GM18519 (cell line): Measurements from ENCODE around the gene GSTO2.

Experiments
- ATAC-seq: cut with Tn5 transposase; IDR thresholded peaks from one replicate; pipeline ENCODE4 v1.9.1; 2021; ENCODE audit warnings: mild to moderate bottlenecking, moderate library complexity; ENCODE audit not compliant: unreplicated experiment, low FRiP score

The GSTO2 gene

DNA sequence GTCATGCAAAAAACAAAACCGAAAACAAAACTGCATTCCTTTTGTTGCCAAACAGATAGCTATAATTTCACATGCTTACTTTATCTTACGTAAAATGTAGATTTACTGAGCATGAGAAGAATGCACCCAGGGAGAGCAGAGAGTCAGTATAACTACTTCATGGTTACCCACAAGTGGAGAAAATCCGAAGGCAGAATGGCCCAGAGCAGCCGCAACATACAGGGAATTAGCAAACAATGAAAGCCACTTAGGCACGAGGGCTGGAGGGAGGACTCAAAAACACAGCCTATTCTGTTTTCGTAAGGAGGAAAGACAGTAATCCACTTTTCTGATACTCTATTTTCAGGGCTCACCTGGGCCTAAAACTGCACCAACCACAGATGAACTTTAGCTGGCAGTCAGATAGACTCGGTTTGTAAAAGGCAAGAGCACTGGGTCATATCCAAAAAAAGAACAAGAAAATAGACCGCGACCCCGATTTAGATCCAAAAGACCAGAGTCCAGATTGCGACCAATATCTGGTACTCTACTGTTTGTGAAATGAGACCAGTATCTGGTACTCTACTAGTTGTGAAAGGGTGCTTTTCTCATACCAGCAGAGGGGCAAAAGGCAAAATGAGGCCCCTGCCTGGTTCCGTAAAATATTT, 68.0 kb downstream of the GSTO2 start:
- ATAC-seq = peak; percentile 22

DNA sequence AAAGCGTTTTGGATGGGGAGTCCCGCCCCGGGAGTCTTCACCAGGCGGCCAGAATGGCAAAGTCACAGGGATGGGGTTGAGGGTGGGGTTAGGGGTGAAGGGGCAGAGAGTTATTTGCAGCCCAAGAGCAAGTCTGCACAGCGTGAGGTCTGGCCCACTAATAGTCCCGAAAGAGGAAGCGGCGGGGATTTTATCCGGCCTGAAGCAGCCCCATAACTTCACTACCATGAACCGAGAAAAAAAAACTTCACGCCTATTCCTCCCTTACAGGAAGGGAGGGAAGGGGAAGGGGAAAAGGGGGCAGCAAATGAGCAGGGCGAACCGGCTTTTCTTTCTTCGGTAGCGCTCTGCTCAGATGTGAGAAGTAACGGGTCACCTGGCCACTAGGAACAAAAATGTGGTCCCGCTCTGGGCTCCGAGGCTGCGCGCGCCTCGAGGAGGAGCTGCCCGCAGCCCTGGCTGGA, 68.6 kb downstream of the GSTO2 start:
- ATAC-seq = peak; percentile 25

DNA sequence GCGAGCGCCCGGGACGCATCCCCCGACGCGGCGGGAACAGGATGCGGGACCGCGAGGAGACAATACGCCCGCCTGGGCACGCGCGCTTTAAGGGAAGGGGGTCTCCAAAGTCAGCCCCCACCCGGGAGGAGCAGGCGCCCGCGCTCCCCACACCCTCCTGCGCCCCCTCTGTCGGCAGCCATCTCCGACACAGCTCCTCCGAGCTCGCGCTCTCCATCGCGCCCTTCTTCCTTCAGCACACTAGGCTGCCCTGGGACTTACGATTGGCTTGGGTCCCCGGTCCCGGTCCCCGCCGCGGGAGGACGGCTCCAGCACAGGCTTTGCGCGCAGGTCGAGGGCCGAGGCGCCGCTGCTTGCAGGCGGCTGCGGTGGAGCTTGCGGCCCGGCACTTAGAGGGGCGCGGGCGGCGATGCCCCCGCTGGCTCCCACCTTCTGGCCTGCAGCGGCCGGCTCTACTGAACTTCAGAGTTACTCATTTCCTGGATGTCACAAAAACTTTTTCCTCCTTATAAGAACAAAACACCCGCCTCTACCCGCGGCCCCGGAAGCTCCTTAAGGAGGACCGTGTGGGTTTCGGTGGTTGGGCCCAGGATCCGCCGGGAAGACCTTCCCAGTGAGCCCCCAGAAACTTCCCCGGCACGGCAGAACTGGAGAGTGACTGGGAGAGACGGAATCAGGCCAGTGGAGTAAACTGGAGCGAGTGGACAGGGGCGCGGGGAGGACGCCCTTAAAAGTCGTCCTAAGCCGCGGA, 69.2 kb downstream of the GSTO2 start, which contains the start of gene ITPRIP:
Gene ITPRIP, minus strand, starts transcription at position 481 of the 751 bp plus-strand sequence. CDS start 22,414 bp downstream, outside the sequence.
- ATAC-seq = peak; percentile 52

DNA sequence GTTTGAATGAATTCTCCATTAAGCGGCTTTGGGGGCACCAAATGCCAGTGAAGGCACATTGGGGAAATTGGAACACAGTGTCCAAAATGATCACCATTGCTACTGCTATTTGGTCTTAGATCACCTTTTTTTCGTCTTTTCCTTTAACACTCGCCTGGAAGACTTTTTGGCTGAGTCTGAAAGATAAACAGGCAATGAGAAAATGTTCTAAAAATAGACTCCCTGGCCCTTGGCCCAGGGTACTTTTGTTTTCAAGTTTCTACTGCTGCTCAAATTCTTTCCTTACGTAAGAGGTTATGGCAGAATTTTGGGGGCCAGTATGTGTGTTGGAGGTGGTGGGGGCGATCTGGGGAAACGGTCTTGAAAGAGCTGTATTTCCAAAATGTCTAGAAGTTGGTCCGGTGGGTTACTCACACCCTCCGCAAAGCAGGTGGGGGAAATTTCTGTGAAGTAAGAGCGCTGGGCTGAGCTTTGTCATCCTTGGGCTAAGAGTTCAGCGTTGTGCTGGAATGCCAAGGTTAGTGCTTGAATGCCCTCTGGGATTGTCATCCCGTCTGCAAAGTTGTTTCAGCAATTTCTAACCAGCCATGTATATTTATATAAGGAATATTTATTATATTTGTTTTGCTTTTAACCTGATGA, 70.6 kb downstream of the GSTO2 start:
- no peak for ATAC-seq

DNA sequence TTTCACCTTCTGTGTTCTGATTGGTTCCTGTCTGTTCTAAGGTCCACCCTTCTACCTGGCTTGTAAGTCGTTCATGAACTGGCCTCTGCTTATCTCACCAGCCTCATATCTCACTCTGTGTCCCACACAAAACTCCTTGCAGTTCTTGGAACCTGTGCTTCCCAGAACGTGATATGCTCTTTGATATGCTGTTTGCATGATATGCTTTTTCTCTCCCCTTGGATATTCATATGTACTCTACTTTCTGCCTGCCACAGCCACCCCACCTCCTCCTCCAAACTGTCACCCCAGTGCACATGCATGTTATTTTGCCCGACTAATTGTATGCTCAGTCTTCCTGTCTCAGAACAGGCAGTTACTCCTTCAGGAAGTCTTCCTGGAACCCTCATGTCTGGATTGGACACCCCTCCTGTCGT, 71.1 kb downstream of the GSTO2 start:
- ATAC-seq = no peak

DNA sequence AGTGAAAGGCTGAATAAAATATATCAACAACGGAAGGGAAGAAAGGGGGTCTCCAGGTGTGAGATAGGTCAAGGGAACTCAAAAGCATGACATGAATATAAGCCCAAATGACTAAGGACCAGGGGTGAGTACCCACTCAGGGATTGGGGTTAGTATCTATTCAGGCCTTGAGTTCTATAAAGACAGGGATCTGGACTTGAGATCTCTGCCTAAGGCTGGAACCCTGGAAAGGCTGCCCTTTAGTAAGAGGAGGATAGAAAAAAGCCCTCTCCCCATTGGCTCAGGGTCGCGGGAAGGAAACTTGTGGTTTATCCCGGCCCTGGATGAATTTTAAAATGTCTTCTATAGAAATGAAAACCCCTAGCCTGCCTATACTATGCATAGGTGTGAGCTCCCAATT, 71.7 kb downstream of the GSTO2 start:
- no peak for ATAC-seq

DNA sequence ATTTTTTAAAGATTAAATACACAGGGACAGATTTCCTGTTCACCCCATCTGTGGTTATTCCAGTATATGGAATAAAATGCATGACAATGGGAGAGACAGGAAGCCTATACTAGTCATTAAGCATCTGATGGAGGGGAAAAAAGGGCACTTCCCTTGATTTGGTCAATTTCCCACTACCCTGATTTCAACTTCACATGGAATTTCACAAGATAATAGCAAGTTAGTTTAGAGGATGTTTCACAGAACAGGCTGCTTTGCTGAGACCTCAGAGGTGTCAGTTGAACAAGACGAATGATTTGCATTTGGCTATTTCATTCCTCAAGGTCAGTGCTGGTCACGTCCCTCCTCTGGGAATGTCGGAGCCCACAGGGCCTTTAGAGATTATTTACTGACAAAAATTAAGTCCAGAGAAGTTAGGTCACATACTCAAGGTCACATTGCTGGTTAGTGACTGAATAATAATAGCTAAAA, 74.0 kb downstream of the GSTO2 start:
- no peak for ATAC-seq

DNA sequence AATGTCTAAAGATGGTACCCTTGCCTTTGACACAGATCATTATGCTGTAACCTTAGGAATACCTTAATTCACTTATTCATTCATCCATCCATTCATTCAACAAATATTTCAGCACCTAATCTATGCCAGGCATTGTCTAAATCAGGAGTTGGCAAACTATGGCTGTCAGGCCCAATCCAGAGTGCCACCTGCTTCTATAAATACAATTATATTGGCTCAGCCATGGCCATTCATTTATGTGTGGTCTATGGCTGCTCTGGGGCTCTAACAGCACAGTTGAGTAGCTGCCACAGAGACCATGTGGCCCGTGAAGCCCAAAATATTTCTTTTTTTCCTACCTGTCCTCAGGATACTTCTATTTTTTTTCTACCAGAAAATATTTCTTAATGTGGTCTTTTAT, 75.2 kb downstream of the GSTO2 start:
- no peak for ATAC-seq

DNA sequence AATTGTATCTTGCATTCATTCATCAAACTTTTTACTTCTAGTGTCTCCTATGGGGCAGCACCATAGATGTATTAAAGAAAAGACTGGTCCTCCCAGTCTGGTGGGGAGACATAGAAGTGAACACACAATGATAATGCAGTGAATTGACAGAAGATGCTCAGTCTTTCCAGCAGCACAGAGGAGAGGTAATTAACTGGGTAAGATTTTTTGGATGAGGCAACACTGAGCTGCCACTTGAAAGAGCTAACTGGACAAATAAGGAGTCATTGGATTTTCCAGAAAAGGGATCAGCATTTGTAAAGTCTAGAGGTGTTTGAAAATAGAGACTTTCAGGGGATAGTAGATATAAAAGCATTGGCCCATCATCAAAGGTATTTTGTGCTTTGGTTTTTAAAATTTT, 76.5 kb downstream of the GSTO2 start:
- no peak for ATAC-seq

DNA sequence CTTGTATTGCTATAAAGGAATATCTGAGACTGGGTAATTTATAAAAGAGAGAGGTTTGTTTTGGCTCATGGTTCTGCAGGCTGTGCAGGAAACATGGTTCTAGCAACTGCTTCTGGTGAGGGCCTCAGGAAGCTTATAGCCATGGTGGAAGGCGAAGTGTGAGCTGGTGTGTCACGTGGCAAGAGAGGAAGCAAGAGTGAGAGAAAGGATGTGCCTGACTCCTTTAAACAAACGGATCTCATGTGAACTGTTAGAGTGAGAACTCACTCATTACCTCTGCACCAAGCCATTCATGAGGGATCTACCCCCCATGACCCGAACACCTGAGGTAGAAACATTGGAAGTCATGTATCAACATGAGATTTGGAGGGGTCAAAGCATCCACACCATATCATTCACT, 77.0 kb downstream of the GSTO2 start:
- ATAC-seq = no peak

DNA sequence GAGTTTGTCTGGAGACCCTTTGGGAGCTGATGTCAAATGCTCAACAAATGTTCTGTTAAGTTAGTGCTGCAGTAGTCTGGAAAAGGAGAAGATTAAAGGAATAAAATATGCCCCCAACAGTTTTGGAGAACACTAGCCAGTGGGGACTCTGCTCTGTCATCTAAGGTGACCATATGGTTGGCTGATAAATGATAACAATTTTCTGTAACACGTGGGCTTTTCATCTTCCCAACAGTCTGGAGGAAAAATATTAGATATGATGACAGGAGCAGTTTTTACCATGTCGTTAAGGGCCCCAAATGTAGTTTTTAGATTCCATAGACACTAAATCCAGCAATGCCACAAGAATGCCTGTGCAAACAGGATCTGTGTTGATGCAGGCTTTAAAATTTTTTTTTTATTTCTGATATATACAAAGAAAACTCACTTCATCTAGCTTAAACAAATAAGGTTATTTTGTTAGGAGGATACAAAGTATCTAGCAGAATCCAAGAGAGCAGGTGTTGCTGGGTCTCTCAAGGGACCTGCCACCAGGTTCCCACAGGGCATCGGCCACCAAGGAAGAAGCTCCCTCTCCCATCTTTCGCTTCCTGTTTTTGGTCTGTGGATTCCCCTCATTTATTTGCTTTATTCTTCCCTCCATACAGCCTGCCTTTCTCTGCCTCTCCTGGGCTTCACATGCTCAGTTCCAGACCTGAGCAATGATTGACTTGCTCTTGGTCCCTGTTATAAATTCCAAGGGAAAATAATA, 78.5 kb downstream of the GSTO2 start:
- no peak for ATAC-seq

DNA sequence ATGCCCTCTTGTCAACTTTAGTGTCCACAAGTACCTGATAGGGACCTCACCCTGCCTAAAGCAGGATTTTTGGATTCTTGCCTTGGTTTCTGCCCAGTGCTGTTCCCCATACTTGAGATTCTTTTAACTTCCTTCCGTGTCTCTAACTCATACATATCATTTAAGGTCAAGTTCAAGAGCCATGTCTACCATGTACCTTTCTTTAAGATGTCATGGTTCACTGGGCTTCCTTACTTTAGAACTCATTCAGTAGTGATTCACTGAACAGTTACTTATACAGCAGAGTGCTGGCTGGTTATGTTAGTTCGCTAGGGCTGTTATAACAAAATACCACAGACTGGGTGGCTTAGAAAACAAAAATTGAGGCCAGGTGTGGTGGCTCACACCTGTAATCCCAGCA, 79.6 kb downstream of the GSTO2 start:
- no peak for ATAC-seq

DNA sequence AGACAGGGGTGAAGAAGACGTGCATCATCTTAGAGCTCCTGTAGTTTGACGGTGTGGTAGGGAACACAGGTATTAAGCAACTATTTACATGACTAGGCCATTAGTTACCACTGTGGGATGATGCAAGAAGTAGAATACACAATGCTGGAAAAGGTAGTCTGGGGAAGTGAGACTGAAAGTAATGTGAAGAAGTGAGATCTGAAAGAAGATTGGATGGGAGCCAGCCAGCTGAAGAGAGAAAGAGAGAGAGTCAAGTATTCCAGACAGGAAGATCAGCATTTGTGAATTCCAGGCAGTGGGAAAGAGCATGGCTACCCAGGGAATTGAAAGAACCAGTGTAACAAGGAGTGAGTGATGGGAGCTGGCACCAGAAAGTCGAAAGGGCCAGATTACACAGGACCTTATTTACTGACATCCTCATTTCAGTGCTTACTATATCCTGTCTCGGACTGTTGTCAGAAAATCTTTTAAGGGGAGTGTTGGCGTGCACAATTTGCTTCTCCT, 80.7 kb downstream of the GSTO2 start:
- peak; percentile 64 for ATAC-seq

DNA sequence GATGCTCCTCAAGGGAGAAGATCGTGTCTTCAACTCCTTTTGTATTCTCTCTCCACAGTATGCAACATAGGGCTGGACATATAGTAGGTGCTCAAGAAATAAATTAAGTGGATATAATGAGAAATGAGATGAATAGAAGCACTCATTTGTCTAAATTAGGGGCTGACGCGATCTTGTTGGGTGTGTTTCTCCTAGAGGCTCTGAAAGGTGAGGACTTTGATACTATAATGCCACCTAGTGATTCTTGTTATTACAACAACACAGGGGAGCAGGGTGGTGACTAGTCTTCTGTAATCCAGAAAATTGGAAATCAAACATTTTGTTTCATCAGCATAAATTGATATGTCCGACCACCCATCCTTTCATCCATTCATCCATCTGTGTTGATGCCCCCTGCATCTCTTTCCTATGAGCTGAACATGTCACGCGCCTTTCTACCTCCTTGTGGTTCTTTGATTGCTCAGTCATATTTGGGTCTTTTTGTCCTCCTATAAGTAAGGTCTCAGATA, 81.2 kb downstream of the GSTO2 start:
- peak; percentile 32 for ATAC-seq

DNA sequence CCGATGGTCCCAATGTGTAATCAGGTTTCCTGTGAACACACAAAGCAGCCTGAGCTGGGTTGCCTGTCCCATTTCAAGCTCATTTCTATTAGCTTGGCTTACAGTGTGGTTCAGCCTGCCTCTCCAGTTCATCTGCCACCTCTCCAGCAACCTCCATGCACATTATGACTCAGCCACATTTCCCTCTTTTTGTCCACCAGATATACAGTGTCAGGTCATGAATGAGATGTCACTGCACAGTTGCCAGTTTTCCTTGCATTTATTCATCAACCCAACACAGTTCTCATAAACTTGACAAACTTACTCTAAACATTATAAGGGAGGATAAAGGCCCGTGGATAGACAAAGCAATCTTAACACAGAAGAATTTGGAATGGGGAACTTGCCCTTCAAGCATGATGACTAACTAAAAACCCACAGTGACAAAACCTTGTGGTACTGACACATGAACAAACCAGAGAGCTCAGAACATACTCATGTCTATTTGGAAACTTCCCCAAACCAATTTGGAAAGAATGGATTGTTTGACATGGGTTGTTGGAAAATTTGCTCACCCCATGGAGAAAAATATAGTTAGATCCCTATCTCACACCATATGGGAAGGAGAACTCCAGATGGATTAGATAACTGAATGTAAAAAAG, 82.2 kb downstream of the GSTO2 start:
- ATAC-seq = no peak

DNA sequence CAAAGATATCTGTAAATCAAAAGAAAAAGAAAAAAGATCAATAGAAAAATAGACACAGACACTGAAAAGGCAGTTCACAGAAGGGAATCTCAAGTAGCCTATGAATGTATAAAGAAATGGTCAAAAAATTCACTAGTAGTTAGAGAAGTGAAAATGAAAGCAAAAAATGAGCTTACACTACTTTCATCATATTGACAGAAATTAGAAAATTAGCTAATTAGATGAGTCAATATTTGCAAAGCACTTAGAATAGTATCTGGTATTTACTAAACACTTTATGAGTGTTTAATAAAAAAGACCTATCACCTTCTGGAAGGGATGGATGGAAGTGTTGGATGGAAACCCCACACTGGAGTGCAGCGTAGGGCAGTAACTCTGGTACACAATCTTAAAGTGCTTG, 82.9 kb downstream of the GSTO2 start:
- ATAC-seq = peak; percentile 22

DNA sequence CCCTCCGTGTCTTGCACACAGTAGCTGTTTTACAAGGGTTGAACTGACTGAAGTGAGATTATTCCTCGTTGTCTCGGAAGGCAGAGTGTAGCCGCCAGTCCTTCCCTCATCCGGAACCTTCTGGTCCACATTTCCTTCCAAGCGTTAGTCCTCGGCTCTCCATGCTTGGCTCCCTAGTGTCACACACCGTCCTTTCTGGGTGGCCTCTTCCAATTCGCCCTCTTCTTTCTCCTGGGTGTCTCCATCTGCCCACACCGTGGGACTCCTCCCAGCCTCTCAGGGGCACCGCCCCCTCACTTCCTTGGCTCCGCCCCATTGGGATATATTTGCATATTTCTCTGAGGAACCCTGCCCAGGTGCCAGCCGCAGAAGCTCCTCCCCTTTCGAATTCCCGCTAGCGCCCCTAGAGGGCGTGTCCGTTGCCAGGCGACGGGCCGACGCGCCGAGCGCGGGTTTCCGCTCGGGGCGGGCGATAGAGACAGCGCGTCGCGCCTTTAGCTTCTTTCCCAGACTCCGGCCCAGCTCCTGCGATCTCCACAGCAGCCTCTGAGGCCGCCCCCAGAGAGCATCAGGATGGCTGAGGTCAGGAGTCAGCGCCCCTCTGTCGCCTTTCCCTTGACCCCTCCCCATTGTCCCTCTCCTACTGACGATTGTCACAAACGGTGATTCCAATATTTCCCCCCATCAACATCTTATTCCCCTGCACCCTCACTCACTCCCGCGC, 84.5 kb downstream of the GSTO2 start, which contains the start of gene CFAP58:
Gene CFAP58, plus strand, starts transcription at position 509 of the 724 bp plus-strand sequence. Its CDS starts 65 bp downstream, at position 574.
- ATAC-seq = peak; percentile 55
